ENCODE results near the gene KLHL17.
"Not testable (repeated sequence)": the region's sequence is repeated elsewhere in the genome, so short reads cannot be mapped to it uniquely, and the experiment has no call there.

KLHL17 gene

GRCh38 chr1:985126-985525 lies 24.7 kb downstream of the KLHL17 start:
- H3K27ac Mint-ChIP-seq, result no peak overlapping the region
- no peaks in the 10 kb centered on the region for H3K9me3 Mint-ChIP-seq
- DNase-seq (ENCODE audit: low spot score in 2 of 2) (no peak), ATAC-seq (no peak)
- no peak overlapping the region for H3K4me3 Mint-ChIP-seq
- peaks cover 7% of the 10 kb centered on the region for H3K36me3 Mint-ChIP-seq
- peaks cover 10% of the 10 kb centered on the region for H3K4me1 Mint-ChIP-seq

- H3K9me3 Mint-ChIP-seq; ATAC-seq; H3K27ac Mint-ChIP-seq; H3K4me3 Mint-ChIP-seq; DNase-seq (ENCODE audit: low spot score in 2 of 2); H3K36me3 Mint-ChIP-seq: not testable (repeated sequence)
- H3K4me1 Mint-ChIP-seq, result peaks cover 29% of the 10 kb centered on the region
Measured at GRCh38 chr1:988061-988460, 27.7 kb downstream of the KLHL17 start.

DNA sequence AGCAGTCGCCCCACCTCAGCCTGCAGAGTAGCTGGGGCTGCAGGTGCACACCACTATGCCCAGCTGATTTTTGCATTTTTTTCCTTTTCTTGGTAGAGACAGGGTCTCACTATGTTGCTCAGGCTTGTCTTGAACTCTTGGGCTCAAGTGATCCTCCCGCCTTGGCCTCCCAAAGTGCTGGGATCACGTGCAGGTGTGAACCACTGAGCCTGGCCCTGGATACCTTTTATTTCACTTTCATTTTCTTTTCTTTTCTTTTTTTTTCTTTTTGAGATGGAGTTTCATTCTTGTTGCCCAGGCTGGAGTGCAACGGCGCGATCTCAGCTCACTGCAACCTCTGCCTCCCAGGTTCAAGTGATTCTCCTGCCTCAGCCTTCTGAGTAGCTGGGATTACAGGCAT lies 30.9 kb downstream of the KLHL17 start:
- not testable (repeated sequence) for H3K36me3 Mint-ChIP-seq; H3K27ac Mint-ChIP-seq; DNase-seq (ENCODE audit: low spot score in 2 of 2); ATAC-seq; H3K9me3 Mint-ChIP-seq; H3K4me3 Mint-ChIP-seq
- peaks cover 35% of the 10 kb centered on the region for H3K4me1 Mint-ChIP-seq

- H3K4me3 Mint-ChIP-seq, result no peak overlapping the region
- peaks cover 7% of the 10 kb centered on the region for H3K36me3 Mint-ChIP-seq
- H3K27ac Mint-ChIP-seq, result no peak overlapping the region
- ATAC-seq (no peak), DNase-seq (ENCODE audit: low spot score in 2 of 2) (no peak)
- no peaks in the 10 kb centered on the region for H3K9me3 Mint-ChIP-seq
- peaks cover 35% of the 10 kb centered on the region for H3K4me1 Mint-ChIP-seq
Measured at GRCh38 chr1:991895-992294, 31.5 kb downstream of the KLHL17 start.

DNA sequence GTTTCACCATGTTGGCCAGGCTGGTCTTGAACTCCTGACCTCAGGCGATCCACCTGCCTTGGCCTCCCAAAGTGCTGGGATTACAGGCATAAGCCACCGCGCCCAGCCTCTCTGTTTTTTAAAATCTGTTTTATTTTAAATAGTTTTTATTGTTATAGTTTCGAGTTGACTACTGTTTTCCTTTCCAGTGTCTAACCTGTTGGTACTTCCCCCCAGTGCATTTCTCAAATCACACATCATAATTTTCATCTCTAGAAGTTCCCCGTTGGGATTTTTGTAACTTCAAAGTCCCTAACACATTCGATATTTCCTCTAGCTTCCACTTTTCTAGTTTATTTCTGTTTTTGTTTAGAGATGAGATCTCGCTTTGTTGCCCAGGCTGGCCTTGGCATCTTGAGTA lies 32.0 kb downstream of the KLHL17 start:
- DNase-seq (ENCODE audit: low spot score in 2 of 2), result no peak
- H3K27ac Mint-ChIP-seq, result no peak overlapping the region
- no peak overlapping the region for H3K4me3 Mint-ChIP-seq
- no peaks in the 10 kb centered on the region for H3K9me3 Mint-ChIP-seq
- H3K36me3 Mint-ChIP-seq, result peaks cover 7% of the 10 kb centered on the region
- ATAC-seq, result peak; percentile 61
- H3K4me1 Mint-ChIP-seq, result peaks cover 35% of the 10 kb centered on the region

- no peak for DNase-seq (ENCODE audit: low spot score in 2 of 2)
- Mint-ChIP-seq H3K27ac (no peak overlapping the region), H3K36me3 (peaks cover 7% of the 10 kb centered on the region), H3K4me3 (no peak overlapping the region), H3K9me3 (no peaks in the 10 kb centered on the region), H3K4me1 (peaks cover 32% of the 10 kb centered on the region)
- no peak for ATAC-seq
Measured at GRCh38 chr1:993379-993995, 33.1 kb downstream of the KLHL17 start.

- not testable (repeated sequence) for H3K27ac Mint-ChIP-seq; H3K36me3 Mint-ChIP-seq; H3K9me3 Mint-ChIP-seq; ATAC-seq; DNase-seq (ENCODE audit: low spot score in 2 of 2); H3K4me3 Mint-ChIP-seq
- H3K4me1 Mint-ChIP-seq, result peaks cover 25% of the 10 kb centered on the region
Measured at GRCh38 chr1:994546-994945, 34.2 kb downstream of the KLHL17 start.

GRCh38 chr1:995665-996633 lies 35.6 kb downstream of the KLHL17 start:
- Mint-ChIP-seq H3K4me1 (peaks cover 29% of the 10 kb centered on the region), H3K36me3 (no peaks in the 10 kb centered on the region), H3K4me3 (no peak overlapping the region), H3K9me3 (no peaks in the 10 kb centered on the region), H3K27ac (no peak overlapping the region)
- DNase-seq (ENCODE audit: low spot score in 2 of 2) (no peak), ATAC-seq (no peak)

- no peak for ATAC-seq
- no peak overlapping the region for H3K27ac Mint-ChIP-seq
- peaks cover 22% of the 10 kb centered on the region for H3K4me1 Mint-ChIP-seq
- no peaks in the 10 kb centered on the region for H3K9me3 Mint-ChIP-seq
- peak overlapping the region; percentile 10 for H3K4me3 Mint-ChIP-seq
- H3K36me3 Mint-ChIP-seq, result no peaks in the 10 kb centered on the region
- no peak for DNase-seq (ENCODE audit: low spot score in 2 of 2)
Measured at GRCh38 chr1:996851-997712, 36.7 kb downstream of the KLHL17 start.

DNA sequence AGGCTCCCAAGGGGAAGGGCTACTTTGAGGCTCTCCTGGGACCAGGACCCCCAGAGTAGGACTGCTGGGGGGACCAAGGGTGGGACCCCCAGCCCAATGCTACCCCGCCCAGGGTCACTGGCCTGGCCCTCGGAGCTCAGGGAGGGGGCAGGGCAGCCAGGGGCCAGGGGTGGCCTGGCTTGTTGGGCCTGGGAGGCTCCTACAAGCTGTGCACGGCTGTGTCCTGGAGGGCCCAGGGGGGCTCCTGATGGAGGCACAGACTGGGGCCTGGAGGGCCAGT lies 37.3 kb downstream of the KLHL17 start:
- no peaks in the 10 kb centered on the region for H3K9me3 Mint-ChIP-seq
- H3K27ac Mint-ChIP-seq, result no peak overlapping the region
- peak overlapping the region; percentile 10 for H3K4me3 Mint-ChIP-seq
- ATAC-seq (no peak), DNase-seq (ENCODE audit: low spot score in 2 of 2) (no peak)
- H3K36me3 Mint-ChIP-seq, result no peaks in the 10 kb centered on the region
- H3K4me1 Mint-ChIP-seq, result peaks cover 17% of the 10 kb centered on the region

DNA sequence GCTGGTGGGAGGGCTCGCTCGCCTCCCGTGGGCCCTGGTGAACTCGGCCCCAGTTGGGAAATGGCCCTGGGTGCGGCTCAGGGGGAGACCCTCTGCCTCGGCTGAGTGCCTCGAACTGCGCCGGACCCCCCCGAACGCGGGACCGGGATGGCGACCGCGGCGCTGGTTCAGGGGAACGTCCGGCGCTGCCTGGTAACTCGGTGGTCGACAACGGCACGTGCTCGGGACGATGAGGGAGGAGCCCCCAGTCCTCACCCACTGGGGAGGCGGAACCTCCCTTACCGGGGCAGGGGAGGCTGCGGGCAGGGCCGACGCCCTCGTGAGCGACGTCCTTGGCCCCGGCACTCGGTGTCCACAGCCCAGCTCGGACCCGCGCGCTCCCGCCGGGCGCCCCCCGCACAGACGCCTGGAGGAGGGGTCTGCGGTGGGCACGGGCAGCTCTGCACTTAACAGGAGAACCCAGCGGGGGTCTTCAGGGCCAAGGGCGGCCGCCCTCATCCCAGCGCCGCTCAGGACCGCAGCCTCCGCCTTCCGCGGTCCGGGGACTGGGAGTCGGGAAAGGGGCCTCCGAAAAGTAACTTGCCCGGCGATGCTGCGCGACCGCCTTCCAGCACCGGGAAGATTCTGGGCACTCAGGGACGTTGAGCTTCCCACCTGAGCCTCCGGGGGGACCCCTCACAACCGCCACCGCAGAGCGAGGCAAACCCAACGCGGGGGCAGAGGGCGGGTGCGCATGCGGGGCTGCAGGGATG lies 37.8 kb downstream of the KLHL17 start:
- no peak for DNase-seq (ENCODE audit: low spot score in 2 of 2)
- H3K4me1 Mint-ChIP-seq, result peaks cover 15% of the 10 kb centered on the region
- H3K27ac Mint-ChIP-seq, result no peak overlapping the region
- no peak for ATAC-seq
- peak overlapping the region; percentile 60 for H3K4me3 Mint-ChIP-seq
- H3K9me3 Mint-ChIP-seq, result no peaks in the 10 kb centered on the region
- no peaks in the 10 kb centered on the region for H3K36me3 Mint-ChIP-seq

GRCh38 chr1:998745-998994 lies 38.3 kb downstream of the KLHL17 start:
- Mint-ChIP-seq H3K4me1 (peaks cover 15% of the 10 kb centered on the region), H3K4me3 (peak overlapping the region; percentile 60), H3K27ac (no peak overlapping the region), H3K36me3 (no peaks in the 10 kb centered on the region), H3K9me3 (no peaks in the 10 kb centered on the region)
- ATAC-seq, result no peak
- no peak for DNase-seq (ENCODE audit: low spot score in 2 of 2)

DNA sequence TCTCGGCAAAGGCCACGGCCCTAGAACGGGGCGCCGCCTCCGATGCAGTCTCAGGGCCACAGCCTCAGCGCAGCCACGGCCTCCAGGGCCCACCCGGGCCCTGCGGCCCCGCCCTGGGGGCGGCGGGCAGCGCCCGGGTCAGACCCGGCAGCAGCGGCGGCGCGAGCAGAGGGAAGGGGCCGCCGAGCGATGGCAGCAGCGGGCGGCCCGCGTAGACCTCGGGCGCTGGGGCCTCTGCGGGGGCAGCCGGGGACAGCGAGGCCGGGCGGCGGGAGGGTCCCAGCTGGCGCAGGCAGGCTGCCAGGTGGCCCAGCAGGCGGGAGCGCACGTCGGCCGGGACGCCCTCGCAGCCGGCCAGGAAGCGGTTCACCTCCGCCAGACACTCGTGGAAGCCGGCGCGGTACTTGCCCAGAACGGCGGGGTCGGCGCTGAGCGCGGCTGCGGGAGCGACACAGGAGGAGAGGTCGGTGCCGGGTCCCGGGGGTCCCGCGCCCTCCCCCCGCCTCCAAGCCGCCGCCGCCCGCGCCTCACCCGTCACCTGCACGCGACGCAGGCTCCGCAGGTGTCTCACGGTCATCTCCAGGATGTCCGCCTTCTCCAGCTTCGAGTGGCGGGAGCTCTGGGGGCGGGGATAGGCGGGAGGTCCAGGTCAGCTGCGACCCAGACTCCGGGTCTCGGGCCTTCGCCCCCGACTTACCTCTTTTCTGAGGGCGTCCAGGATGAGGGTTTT lies 38.8 kb downstream of the KLHL17 start:
- ATAC-seq (peak; percentile 19), DNase-seq (ENCODE audit: low spot score in 2 of 2) (no peak)
- Mint-ChIP-seq H3K9me3 (no peaks in the 10 kb centered on the region), H3K4me3 (peak overlapping the region; percentile 60), H3K36me3 (no peaks in the 10 kb centered on the region), H3K4me1 (peaks cover 15% of the 10 kb centered on the region), H3K27ac (no peak overlapping the region)

GRCh38 chr1:999725-1000356 lies 39.5 kb downstream of the KLHL17 start, which contains the start of gene HES4:
Gene HES4, minus strand, starts transcription at chr1:1000097. Its CDS starts 124 bp downstream, at chr1:999973.
- Mint-ChIP-seq H3K4me1 (peaks cover 21% of the 10 kb centered on the region), H3K27ac (peak within 1 kb of the TSS; percentile 60), H3K36me3 (no peaks in the 10 kb centered on the region), H3K9me3 (no peaks in the 10 kb centered on the region), H3K4me3 (peak within 1 kb of the TSS; percentile 60)
- peak; percentile 57 for ATAC-seq
- peak in 1 of 2 donors; percentile 73 for DNase-seq (ENCODE audit: low spot score in 2 of 2)

Measured in stimulated activated effector memory CD8-positive, alpha-beta T cell treated with anti-CD3 and anti-CD28 coated beads, Interleukin-12 subunit alpha, Interleukin-12 subunit beta, amount 100 ng/mL, for 72 hours (primary cell).